ENCODE data around the gene GATM. TPM values are rescaled to one million over a fixed set of nuclear protein-coding genes. Genes with fewer than 3 reads are reported as not detected.

The GATM gene
- total and polyA plus RNA-seq, 2 of the 8 experiments (the other 6 are each of a cell fraction or from before 2014, with no cell fraction given), result 10.2 to 15.1 TPM

DNA sequence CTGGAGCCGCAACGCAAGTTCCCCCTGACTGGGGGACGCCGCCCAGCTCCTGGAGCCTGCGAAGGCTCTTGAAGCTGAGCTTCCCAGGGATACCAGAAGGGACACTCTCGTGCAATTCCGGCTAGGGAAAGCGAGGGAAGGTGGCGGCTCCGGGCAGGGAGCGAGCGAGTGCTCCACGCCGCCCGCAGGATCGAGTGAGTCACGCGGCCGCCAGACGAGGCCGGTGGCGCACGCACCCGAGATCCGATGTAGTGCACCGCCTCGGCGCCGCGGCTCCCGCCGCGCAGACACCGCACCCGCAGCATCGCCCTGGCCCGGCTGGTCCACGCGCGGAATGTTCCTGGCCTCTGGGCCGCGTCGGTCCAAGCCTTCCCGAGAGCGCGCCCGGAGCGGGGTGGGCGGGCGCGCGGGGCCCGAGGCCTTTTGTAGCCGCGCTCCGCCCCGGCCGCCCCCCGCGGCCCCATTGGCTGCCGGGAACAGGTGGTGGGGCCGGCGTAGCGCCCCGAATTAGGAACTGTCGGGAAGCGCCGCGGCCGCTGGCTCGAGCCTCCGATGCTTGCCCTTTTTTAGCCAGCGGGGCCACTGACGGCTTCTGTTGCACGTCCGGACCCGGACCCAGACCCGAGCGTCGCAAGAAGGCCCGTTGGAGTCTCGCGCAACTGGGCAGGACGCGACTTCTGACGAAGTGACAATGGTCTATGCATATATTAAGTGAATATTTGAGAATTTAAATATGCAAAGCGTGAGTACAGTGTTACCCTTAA, at the start of gene GATM (continued):
- TF ChIP-seq RAD21 (IDR thresholded peaks at IDR 0.05 in 1 of 2, conservative IDR thresholded peaks at IDR 0.05 in 1 of 2; ENCODE audit: low read depth in 2 of 2, low read length in 2 of 2), result peak in 1 of 2 experiments; percentile 30; a peak in 2 of 4 replicates
- TF ChIP-seq BACH1 (IDR thresholded peaks at IDR 0.05; ENCODE audit: low read length), result peak; percentile 64; the same call in 1 of the 2 replicates
- TF ChIP-seq NANOG (IDR thresholded peaks at IDR 0.05; ENCODE audit: insufficient read depth, low read depth, low read length, poor library complexity, severe bottlenecking), result no peak
- TF ChIP-seq, protein P1, sequence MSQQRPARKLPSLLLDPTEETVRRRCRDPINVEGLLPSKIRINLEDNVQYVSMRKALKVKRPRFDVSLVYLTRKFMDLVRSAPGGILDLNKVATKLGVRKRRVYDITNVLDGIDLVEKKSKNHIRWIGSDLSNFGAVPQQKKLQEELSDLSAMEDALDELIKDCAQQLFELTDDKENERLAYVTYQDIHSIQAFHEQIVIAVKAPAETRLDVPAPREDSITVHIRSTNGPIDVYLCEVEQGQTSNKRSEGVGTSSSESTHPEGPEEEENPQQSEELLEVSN (IDR thresholded peaks at IDR 0.05), result peak; percentile 97
- TF ChIP-seq SP4 (IDR thresholded peaks at IDR 0.05; ENCODE audit: low read length), result 0 out of 2 replicates have a peak, but pooled peaks have one; percentile 55
- TF ChIP-seq RBBP5 (IDR thresholded peaks at IDR 0.05; ENCODE audit: borderline replicate concordance, low read depth, low read length), result peak; percentile 45; the same call in 1 of the 2 replicates
- TF ChIP-seq POLR2A (IDR thresholded peaks at IDR 0.05; ENCODE audit: control extremely low read depth in 1 of 2, low read depth in 2 of 2, low read length in 2 of 2), result peak in 1 of 2 experiments; percentile 64; a peak in 2 of 3 replicates
- peak; percentile 7; the same call in 1 of the 2 replicates for TF ChIP-seq TEAD4 (IDR thresholded peaks at IDR 0.05; ENCODE audit: low read depth, low read length)
- peak; percentile 51; the same call in 1 of the 2 replicates for TF ChIP-seq SUZ12 (IDR thresholded peaks at IDR 0.05; ENCODE audit: low read length)
- TF ChIP-seq ASH2L (IDR thresholded peaks at IDR 0.05; ENCODE audit: low read length), result peak; percentile 78
- peak; percentile 62; the same call in 1 of the 2 replicates for TF ChIP-seq SRF (IDR thresholded peaks at IDR 0.05; ENCODE audit: low read depth, low read length)
- no peak for TF ChIP-seq RXRA (IDR thresholded peaks at IDR 0.05; ENCODE audit: insufficient read depth, low read depth, low read length)
- TF ChIP-seq POU5F1 (IDR thresholded peaks at IDR 0.05; ENCODE audit: low read depth, low read length), result no peak
- TF ChIP-seq SP2 (IDR thresholded peaks at IDR 0.05; ENCODE audit: low read length), result no peak
- TF ChIP-seq CHD2 (IDR thresholded peaks at IDR 0.05; ENCODE audit: low read length), result peak; percentile 89
- TF ChIP-seq, protein P2, sequence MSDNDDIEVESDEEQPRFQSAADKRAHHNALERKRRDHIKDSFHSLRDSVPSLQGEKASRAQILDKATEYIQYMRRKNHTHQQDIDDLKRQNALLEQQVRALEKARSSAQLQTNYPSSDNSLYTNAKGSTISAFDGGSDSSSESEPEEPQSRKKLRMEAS (IDR thresholded peaks at IDR 0.05), result peak; percentile 94
- peak; percentile 40; the same call in 1 of the 2 replicates for TF ChIP-seq CREB1 (IDR thresholded peaks at IDR 0.05)
- TF ChIP-seq EP300 (IDR thresholded peaks at IDR 0.05; ENCODE audit: borderline replicate concordance in 1 of 2, low read depth in 2 of 2, low read length in 2 of 2), result no peak
- TF ChIP-seq KDM5A (IDR thresholded peaks at IDR 0.05; ENCODE audit: low read length), result no peak
- no peak for TF ChIP-seq CBX8 (IDR thresholded peaks at IDR 0.05; ENCODE audit: borderline replicate concordance, low read depth, low read length)

All from H1 (cell line).